GM04504 (cell line): ENCODE results near the gene SLC22A23.

Experiments
- DNase-seq: peaks from one replicate; pipeline ENCODE4 v3.0.0-alpha.2; 2012; ENCODE audit warnings: low read depth

SLC22A23 gene

GRCh38 chr6:3471286-3471685 is 14.4 kb upstream of the SLC22A23 start:
- no peak for DNase-seq

- no peak for DNase-seq
Observed at GRCh38 chr6:3468585-3468984, 11.7 kb upstream of the SLC22A23 start.

- no peak for DNase-seq
Observed at GRCh38 chr6:3467996-3468395, 11.1 kb upstream of the SLC22A23 start.

GRCh38 chr6:3466488-3467219 is 9.8 kb upstream of the SLC22A23 start:
- DNase-seq = no peak

DNA sequence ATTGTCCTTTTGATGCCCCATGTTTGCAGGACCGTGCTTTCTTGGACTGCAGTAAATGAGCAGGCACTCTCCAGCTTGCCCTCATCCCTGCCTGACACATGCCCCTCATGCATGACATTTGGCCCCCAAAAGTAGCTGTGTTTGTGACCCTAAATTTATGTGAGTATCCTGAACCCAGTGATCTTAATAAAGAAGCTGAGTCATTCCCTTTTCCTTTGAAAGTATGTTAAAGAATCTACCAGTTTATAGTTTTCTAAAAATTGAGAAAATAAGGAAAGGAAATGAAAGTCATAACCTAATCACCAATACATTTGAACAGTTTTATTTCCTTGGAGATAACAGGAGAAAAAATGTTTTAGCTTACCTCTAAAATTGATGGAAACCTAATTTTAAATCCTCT is 3.4 kb upstream of the SLC22A23 start:
- no peak for DNase-seq

- DNase-seq = no peak
Observed at GRCh38 chr6:3458706-3459421, 2.0 kb upstream of the SLC22A23 start.

GRCh38 chr6:3457710-3458602 is 1.1 kb upstream of the SLC22A23 start:
- no peak for DNase-seq

- no peak for DNase-seq
Observed at GRCh38 chr6:3456395-3456897, 404 bp downstream of the SLC22A23 start.

GRCh38 chr6:3455569-3456394 is 1.1 kb downstream of the SLC22A23 start:
- no peak for DNase-seq

GRCh38 chr6:3455147-3455568 is 1.7 kb downstream of the SLC22A23 start:
- DNase-seq = no peak

DNA sequence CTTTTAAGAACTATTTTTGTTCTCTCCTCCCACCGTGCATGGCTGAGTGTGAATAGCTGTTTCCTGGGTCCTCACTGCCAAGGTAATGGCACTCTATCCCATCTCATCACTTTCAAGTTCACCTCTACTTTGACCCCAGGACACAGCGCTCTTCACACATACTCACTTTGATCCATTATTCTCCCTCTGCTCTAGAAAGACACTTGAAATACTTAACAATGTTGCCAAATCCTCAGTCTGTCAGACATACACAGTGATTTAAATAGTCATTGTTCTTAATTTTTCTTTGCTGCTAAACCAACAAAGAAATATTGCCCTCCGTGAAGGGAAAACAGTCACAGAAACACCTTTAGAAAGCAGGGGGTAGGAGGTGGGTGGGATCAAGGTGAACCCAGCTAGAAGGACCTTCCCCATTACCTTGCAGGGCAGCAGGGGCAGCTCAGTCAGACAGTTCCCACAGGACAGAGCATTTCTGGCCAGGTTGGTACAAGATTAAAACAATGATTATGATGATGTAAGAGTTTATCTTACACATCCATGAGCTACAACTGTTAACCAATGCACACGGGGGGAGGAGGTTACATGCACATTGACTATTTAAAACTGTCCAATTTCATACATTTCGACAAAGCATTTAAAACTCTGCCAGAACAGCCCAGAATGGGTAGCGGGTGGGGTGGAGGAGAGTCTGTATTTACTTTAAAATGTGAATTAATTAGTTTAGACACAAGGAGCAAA is 2.4 kb downstream of the SLC22A23 start:
- no peak for DNase-seq

DNA sequence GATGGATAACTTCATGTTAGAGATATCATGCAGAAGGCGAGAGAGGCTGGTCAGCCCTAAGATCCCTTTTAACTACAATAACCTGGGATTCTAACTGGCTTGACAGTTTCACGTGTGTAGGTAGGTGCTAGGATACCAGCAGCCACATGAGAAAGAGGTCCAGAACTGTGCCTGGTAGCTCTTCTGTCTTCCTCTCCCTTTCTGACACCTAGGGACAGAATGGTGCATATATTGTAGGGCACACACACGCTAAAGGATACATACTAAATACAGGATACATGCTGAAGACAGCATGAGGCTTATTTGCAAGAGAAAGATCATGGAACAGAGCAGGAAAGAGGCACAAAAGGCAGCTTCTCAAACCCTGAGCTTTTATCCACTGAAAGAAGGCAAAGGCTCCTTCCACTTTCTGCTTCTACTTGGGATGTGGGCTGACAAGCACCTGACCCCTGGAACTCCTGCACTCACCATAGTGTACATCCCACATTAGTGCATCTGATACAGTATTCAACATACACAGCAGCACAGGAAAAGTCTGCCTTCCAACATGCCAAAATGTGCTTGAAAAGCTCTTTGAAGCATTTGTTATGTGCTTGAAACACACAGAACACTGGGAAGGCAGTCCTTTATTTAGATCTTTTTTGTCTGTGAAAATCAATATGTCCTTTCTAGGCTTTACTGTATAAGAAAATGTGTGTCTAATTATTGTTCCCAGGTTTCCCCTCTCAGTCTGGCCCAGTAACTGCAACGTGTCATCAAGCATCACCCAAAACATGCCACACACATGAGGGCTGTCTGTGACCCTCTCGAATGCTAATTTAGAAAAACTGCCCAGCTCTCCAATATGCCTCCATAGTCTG is 3.2 kb downstream of the SLC22A23 start:
- no peak for DNase-seq

- no peak for DNase-seq
Observed at GRCh38 chr6:3451498-3451897, 5.4 kb downstream of the SLC22A23 start.

- no peak for DNase-seq
Observed at GRCh38 chr6:3450888-3451287, 6.0 kb downstream of the SLC22A23 start.

GRCh38 chr6:3449750-3450305 is 7.0 kb downstream of the SLC22A23 start:
- DNase-seq = no peak

DNA sequence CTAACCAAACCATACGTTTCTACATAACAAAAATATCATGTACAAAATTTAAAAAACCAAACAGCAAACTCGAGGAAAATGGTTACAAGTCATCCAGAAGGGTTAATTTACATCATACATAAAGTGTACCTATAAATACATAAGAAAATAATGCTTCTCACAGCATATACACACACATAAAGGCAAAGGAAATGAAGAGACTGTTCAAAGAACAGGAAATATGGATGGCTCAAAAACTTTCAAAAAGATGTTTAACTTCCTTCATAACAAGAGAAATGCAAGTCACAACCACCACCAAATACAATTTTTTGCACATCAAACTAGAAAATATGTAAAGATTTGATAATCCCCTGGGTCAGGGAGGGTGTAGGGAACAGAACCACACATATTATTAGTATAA is 7.5 kb downstream of the SLC22A23 start:
- DNase-seq = no peak

- DNase-seq = no peak
Observed at GRCh38 chr6:3447005-3447404, 9.8 kb downstream of the SLC22A23 start.

DNA sequence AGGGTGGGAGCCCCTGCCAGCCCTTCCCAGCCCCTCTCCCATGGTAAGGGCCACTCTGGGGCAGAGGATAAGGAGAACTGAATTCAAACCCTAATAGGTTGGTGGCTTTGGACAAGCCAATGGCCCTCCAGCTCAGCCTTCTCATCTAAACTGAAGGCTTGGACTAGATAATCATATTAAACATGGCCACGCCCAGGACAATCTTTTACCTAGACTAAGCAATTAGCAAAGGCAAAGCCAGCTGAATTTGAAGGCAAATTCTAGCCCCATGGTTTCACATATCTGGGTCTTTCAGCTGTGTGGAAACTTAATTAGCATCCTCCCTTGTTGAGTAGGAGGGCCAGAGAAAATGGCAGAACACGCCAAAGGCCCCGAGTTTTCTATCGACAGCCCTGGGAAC is 10.7 kb downstream of the SLC22A23 start:
- no peak for DNase-seq

DNA sequence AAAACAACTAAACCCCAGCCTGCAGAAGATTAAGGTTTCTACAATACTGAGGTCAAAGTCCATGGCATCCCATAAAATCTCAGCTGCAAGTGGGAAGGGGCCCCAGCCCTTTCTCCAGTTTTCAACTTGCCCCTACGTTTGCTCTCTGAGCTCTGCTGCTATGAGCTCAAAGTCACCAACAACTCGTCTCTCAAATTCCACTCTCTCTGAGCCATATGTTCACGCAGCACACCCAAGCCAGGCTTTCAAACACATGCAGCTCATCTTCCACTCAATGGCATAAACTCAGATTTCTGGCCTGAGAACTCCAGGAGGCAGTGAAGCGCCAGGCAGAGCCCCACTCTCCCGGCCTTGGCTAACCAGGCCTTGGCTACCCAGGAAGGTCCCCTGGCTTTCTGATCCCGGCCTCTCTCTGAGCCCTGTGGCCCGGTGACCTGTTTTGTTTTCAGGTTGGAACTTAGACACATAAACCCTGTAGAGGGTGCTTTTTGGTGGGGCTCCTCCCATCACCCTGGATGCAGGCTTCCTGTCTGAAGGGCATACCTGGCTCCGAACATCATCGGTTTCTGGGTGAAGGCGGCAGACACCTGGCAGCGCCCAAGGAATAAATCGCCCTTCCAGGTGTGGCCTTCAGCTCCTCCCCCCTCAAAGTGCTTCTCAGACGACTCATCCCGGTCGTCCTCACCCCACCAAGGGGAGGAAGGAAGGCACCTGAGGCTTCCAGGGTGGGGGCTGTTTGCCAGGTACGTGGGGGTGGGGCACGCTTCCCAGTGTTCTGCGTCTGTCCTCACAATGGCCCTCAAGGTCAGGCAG is 12.4 kb downstream of the SLC22A23 start:
- DNase-seq = no peak
